Measurements from ENCODE around the gene CDCA7L. TPM values are rescaled to one million over a fixed set of nuclear protein-coding genes. Genes with fewer than 3 reads are reported as not detected.
"Not testable (repeated sequence)": the region's sequence is repeated elsewhere in the genome, so short reads cannot be mapped to it uniquely, and the experiment has no call there.

CDCA7L gene
- total RNA-seq, 1 experiment from 2014 or later, result 107 TPM

DNA sequence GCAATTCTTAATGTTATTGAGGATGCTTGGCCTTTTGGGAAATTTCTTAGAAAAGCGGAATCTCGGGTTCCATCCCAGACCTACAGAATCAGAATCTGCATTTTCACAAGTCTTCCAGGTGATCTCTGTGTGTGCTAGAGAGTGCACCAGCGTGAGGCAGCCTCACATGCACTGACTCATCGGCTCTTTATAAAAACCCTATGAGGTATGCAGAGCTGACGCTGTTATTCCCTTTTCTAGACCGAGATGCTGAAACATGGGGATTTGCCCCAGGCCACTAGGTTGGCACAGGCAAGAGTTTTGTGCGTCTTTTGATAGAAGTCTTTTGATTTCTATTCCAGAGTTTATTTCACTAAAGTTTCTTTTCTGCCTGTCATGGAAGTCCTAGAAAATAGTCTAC, 61.2 kb downstream of the CDCA7L start:
- no peak overlapping the region for H3K9ac ChIP-seq (ENCODE audit: low read length)
- DNase-seq (ENCODE audit: low read depth, low spot score) (no peak), ATAC-seq (no peak)

GRCh38 chr7:21883501-21883900, 62.2 kb downstream of the CDCA7L start:
- ATAC-seq; H3K4me3 ChIP-seq (replicated peaks in 1 of 2; ENCODE audit: low read depth in 1 of 2, low read length in 2 of 2); H2AFZ ChIP-seq (ENCODE audit: low read depth, low read length, poor library complexity, severe bottlenecking); DNase-seq (ENCODE audit: low read depth, low spot score); H3K9me3 ChIP-seq (ENCODE audit: control insufficient read depth in 1 of 2, insufficient read depth in 1 of 2, low read depth in 1 of 2, low read length in 2 of 2); CTCF ChIA-PET; intact Hi-C loops (cut with micrococcal nuclease); H4K20me1 ChIP-seq (ENCODE audit: insufficient read depth); H3K9me2 ChIP-seq (ENCODE audit: insufficient read depth); H3K36me3 ChIP-seq (ENCODE audit: control insufficient read depth in 1 of 2, insufficient read depth in 2 of 2, low read length in 2 of 2); RAD21 ChIA-PET (ENCODE audit: low non-redundant PET in 1 of 2, low total read pairs in 2 of 2, uncharacterized antibody in 2 of 2, unreplicated experiment in 2 of 2); H3K4me2 ChIP-seq (ENCODE audit: low read length); BruUV-seq (replicated peaks); H3K9ac ChIP-seq (ENCODE audit: low read length); H3K79me2 ChIP-seq (ENCODE audit: insufficient read depth, low read length); POLR2A ChIA-PET; H3K27ac ChIP-seq (ENCODE audit: low read depth, low read length); H3K4me1 ChIP-seq (ENCODE audit: control insufficient read depth in 1 of 2, insufficient read depth in 2 of 2, low read length in 2 of 2); H3K27me3 ChIP-seq (ENCODE audit: insufficient read depth, low read length): not testable (repeated sequence)

More for the DNA sequence above, 61.2 kb downstream of the CDCA7L start:
- TF ChIP-seq EZH2phosphoT487 (IDR thresholded peaks at IDR 0.05; ENCODE audit: borderline replicate concordance), result no peak
- TF ChIP-seq YY1 (IDR thresholded peaks at IDR 0.05; ENCODE audit: extremely low read depth, insufficient replicate concordance, low read depth, low read length), result no peak
- TF ChIP-seq RAD21 (IDR thresholded peaks at IDR 0.05; ENCODE audit: low read depth), result no peak
- TF ChIP-seq SRF (IDR thresholded peaks at IDR 0.05; ENCODE audit: low read depth), result no peak
- no peak for TF ChIP-seq TCF7L2 (IDR thresholded peaks at IDR 0.05; ENCODE audit: borderline replicate concordance, extremely low read depth, insufficient read depth, insufficient read length)
- no peak for TF ChIP-seq EZH2 (IDR thresholded peaks at IDR 0.05)
- TF ChIP-seq EGR1 (IDR thresholded peaks at IDR 0.05; ENCODE audit: low read depth), result no peak
- no peak for TF ChIP-seq ATF3 (IDR thresholded peaks at IDR 0.05)
- TF ChIP-seq, protein P1, sequence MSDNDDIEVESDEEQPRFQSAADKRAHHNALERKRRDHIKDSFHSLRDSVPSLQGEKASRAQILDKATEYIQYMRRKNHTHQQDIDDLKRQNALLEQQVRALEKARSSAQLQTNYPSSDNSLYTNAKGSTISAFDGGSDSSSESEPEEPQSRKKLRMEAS (IDR thresholded peaks at IDR 0.05), result no peak
- TF ChIP-seq, protein P2, sequence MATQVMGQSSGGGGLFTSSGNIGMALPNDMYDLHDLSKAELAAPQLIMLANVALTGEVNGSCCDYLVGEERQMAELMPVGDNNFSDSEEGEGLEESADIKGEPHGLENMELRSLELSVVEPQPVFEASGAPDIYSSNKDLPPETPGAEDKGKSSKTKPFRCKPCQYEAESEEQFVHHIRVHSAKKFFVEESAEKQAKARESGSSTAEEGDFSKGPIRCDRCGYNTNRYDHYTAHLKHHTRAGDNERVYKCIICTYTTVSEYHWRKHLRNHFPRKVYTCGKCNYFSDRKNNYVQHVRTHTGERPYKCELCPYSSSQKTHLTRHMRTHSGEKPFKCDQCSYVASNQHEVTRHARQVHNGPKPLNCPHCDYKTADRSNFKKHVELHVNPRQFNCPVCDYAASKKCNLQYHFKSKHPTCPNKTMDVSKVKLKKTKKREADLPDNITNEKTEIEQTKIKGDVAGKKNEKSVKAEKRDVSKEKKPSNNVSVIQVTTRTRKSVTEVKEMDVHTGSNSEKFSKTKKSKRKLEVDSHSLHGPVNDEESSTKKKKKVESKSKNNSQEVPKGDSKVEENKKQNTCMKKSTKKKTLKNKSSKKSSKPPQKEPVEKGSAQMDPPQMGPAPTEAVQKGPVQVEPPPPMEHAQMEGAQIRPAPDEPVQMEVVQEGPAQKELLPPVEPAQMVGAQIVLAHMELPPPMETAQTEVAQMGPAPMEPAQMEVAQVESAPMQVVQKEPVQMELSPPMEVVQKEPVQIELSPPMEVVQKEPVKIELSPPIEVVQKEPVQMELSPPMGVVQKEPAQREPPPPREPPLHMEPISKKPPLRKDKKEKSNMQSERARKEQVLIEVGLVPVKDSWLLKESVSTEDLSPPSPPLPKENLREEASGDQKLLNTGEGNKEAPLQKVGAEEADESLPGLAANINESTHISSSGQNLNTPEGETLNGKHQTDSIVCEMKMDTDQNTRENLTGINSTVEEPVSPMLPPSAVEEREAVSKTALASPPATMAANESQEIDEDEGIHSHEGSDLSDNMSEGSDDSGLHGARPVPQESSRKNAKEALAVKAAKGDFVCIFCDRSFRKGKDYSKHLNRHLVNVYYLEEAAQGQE (IDR thresholded peaks at IDR 0.05; ENCODE audit: low read depth), result no peak
- no peak for TF ChIP-seq FOSL1 (IDR thresholded peaks at IDR 0.05; ENCODE audit: low read depth)
- TF ChIP-seq ZNF274 (IDR thresholded peaks at IDR 0.05; ENCODE audit: low read depth, low read length), result no peak
- intact Hi-C loops (cut with micrococcal nuclease), result no loop called here
- Histone ChIP-seq H2AFZ (ENCODE audit: low read depth, low read length, poor library complexity, severe bottlenecking) (no peak overlapping the region), H3K9me3 (ENCODE audit: control insufficient read depth in 1 of 2, insufficient read depth in 1 of 2, low read depth in 1 of 2, low read length in 2 of 2) (no peaks in the 10 kb centered on the region), H3K36me3 (ENCODE audit: control insufficient read depth in 1 of 2, insufficient read depth in 2 of 2, low read length in 2 of 2) (no peaks in the 10 kb centered on the region), H4K20me1 (ENCODE audit: insufficient read depth) (no peaks in the 10 kb centered on the region), H3K4me1 (ENCODE audit: control insufficient read depth in 1 of 2, insufficient read depth in 2 of 2, low read length in 2 of 2) (no peaks in the 10 kb centered on the region), H3K9me2 (ENCODE audit: insufficient read depth) (no peaks in the 10 kb centered on the region), H3K4me2 (ENCODE audit: low read length) (no peak overlapping the region), H3K27me3 (ENCODE audit: insufficient read depth, low read length) (no peaks in the 10 kb centered on the region), H3K4me3 (replicated peaks in 1 of 2; ENCODE audit: low read depth in 1 of 2, low read length in 2 of 2) (no peak overlapping the region), H3K79me2 (ENCODE audit: insufficient read depth, low read length) (no peaks in the 10 kb centered on the region), H3K27ac (ENCODE audit: low read depth, low read length) (no peak overlapping the region)
- POLR2A ChIA-PET, result no interaction called here
- RAD21 ChIA-PET (ENCODE audit: low non-redundant PET in 1 of 2, low total read pairs in 2 of 2, uncharacterized antibody in 2 of 2, unreplicated experiment in 2 of 2), result no interaction called here
- BruUV-seq (replicated peaks), result no TSS peak
- CTCF ChIA-PET, result no interaction called here
